Measurements from ENCODE around the gene ATP1A4.

DNA sequence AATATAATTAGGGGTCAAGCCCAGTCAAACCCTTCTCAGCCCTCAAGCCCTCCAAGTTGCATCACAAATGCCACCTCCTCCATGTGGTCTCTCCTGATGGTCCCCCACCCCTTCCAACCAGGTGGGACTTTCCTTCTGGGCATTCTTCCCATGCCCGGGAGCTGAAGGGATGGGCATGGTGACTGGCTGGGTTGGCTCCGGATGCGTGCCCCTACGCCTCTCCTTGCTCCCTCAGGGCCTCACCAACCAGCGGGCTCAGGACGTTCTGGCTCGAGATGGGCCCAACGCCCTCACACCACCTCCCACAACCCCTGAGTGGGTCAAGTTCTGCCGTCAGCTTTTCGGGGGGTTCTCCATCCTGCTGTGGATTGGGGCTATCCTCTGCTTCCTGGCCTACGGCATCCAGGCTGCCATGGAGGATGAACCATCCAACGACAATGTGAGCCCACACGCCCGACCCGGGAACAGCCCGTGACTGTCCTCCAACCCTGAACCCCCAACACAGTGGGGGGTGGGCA, 28.4 kb upstream of the ATP1A4 start:
- TF ChIP-seq, protein P1, sequence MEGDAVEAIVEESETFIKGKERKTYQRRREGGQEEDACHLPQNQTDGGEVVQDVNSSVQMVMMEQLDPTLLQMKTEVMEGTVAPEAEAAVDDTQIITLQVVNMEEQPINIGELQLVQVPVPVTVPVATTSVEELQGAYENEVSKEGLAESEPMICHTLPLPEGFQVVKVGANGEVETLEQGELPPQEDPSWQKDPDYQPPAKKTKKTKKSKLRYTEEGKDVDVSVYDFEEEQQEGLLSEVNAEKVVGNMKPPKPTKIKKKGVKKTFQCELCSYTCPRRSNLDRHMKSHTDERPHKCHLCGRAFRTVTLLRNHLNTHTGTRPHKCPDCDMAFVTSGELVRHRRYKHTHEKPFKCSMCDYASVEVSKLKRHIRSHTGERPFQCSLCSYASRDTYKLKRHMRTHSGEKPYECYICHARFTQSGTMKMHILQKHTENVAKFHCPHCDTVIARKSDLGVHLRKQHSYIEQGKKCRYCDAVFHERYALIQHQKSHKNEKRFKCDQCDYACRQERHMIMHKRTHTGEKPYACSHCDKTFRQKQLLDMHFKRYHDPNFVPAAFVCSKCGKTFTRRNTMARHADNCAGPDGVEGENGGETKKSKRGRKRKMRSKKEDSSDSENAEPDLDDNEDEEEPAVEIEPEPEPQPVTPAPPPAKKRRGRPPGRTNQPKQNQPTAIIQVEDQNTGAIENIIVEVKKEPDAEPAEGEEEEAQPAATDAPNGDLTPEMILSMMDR (IDR thresholded peaks at IDR 0.05; ENCODE audit: borderline replicate concordance, extremely low read depth, low read length, poor library complexity, severe bottlenecking) = no peak
- no peak for TF ChIP-seq EZH2 (IDR thresholded peaks at IDR 0.05; ENCODE audit: borderline replicate concordance, low read depth, low read length, severe bottlenecking)

Data from DND-41 (cell line).